WTC11 (cell line): Measurements from ENCODE around the gene TAF1D. TPM values are rescaled to one million over a fixed set of nuclear protein-coding genes. Genes with fewer than 3 reads are reported as not detected.
A peak's percentile ranks its signal among the peaks of the same experiment; 100 is the strongest.

Source experiments
- ATAC-seq: fragments of 200-7000 bp; cut with Tn5 transposase; 2 replicates; pipeline ENCODE4 v1.10.0; 2021; ENCODE audit warnings: mild to moderate bottlenecking, moderate library complexity
- CTCF ChIA-PET: fragments of 300-600 bp; sonication (Branson Sonifier 250); formaldehyde crosslinking; loops from one replicate; lab custom pipeline; 2021; ENCODE audit warnings: antibody characterized with exemption; lab: Charles Lee
- POLR2A ChIA-PET: fragments of 350-600 bp; sonication (Branson Sonifier 250); formaldehyde crosslinking; loops from one replicate; lab custom pipeline; 2021; ENCODE audit warnings: antibody characterized with exemption; lab: Charles Lee
- DNase-seq: peaks from one replicate; pipeline ENCODE4 v3.0.0; 2021; ENCODE audit warnings: low spot score
- H3K27ac Mint-ChIP-seq: 2 replicates; pipeline ENCODE4 v1.8.0; 2021; ENCODE audit warnings: mixed read lengths
- H3K27me3 Mint-ChIP-seq: 2 replicates; pipeline ENCODE4 v1.8.0; 2021; ENCODE audit warnings: low read depth, mild to moderate bottlenecking, moderate library complexity, mixed read lengths
- H3K36me3 Mint-ChIP-seq: 2 replicates; pipeline ENCODE4 v1.8.0; 2021; ENCODE audit warnings: mixed read lengths
- H3K4me1 Mint-ChIP-seq: 2 replicates; pipeline ENCODE4 v1.8.0; 2022; ENCODE audit warnings: mixed read lengths
- H3K4me3 Mint-ChIP-seq: 2 replicates; pipeline ENCODE4 v1.8.0; 2021; ENCODE audit warnings: mild to moderate bottlenecking, moderate library complexity, mixed read lengths
- H3K9me3 Mint-ChIP-seq: 2 replicates; pipeline ENCODE4 v1.8.0; 2021; ENCODE audit warnings: mixed read lengths
- ATF3 ChIP-seq: sonication (generic); formaldehyde crosslinking; conservative IDR thresholded peaks from 2 replicates; pipeline ENCODE4 v1.8.1; 2022; ENCODE audit warnings: mild to moderate bottlenecking, missing genetic modification reagents
- ATF6 ChIP-seq: sonication (generic); formaldehyde crosslinking; IDR thresholded peaks from 2 replicates; pipeline ENCODE4 v1.8.1; 2023; ENCODE audit warnings: mild to moderate bottlenecking, missing genetic modification reagents
- CBFB ChIP-seq: sonication (generic); formaldehyde crosslinking; IDR thresholded peaks from 2 replicates; pipeline ENCODE4 v1.8.1; 2022; ENCODE audit warnings: mild to moderate bottlenecking, low read depth, missing genetic modification reagents
- CTCF ChIP-seq: fragments of 200-600 bp; IDR thresholded peaks from 2 replicates; pipeline ENCODE4 v1.8.0; 2022; ENCODE audit warnings: antibody characterized with exemption
- FOXJ3 ChIP-seq: sonication (generic); formaldehyde crosslinking; IDR thresholded peaks from 2 replicates; pipeline ENCODE4 v1.9.0; 2021; ENCODE audit warnings: missing genetic modification reagents, mild to moderate bottlenecking, borderline replicate concordance
- FOXP1 ChIP-seq: sonication (generic); formaldehyde crosslinking; IDR thresholded peaks from 2 replicates; pipeline ENCODE4 v1.8.0; 2022; ENCODE audit warnings: missing genetic modification reagents, mild to moderate bottlenecking, moderate library complexity, borderline replicate concordance
- GRHL2 ChIP-seq: fragments of 250-450 bp; sonication (Bioruptor Pico); IDR thresholded peaks from 2 replicates; pipeline ENCODE4 v1.8.0; 2022; ENCODE audit warnings: mild to moderate bottlenecking, moderate library complexity; ENCODE audit not compliant: insufficient replicate concordance, severe bottlenecking
- IRF2 ChIP-seq: sonication (generic); formaldehyde crosslinking; IDR thresholded peaks from 2 replicates; pipeline ENCODE4 v1.8.0; 2022; ENCODE audit warnings: low read depth, missing genetic modification reagents, borderline replicate concordance
- JUN ChIP-seq: sonication (generic); formaldehyde crosslinking; IDR thresholded peaks from 2 replicates; pipeline ENCODE4 v1.8.0; 2023; ENCODE audit warnings: mild to moderate bottlenecking, missing genetic modification reagents
- NFE2L1 ChIP-seq: sonication (generic); formaldehyde crosslinking; IDR thresholded peaks from 2 replicates; pipeline ENCODE4 v1.8.1; 2023; ENCODE audit warnings: missing genetic modification reagents
- NR2C2 ChIP-seq: sonication (generic); formaldehyde crosslinking; IDR thresholded peaks from 2 replicates; pipeline ENCODE4 v1.8.0; 2022; ENCODE audit warnings: mild to moderate bottlenecking, missing genetic modification reagents
- OVOL2 ChIP-seq: fragments of 250-450 bp; sonication (Bioruptor Pico); IDR thresholded peaks from 2 replicates; pipeline ENCODE4 v1.9.0; 2021; ENCODE audit warnings: mild to moderate bottlenecking, borderline replicate concordance
- PRRX2 ChIP-seq: fragments of 250-450 bp; sonication (Bioruptor Pico); IDR thresholded peaks from 2 replicates; pipeline ENCODE4 v1.8.0; 2021; ENCODE audit warnings: mild to moderate bottlenecking
- RELA ChIP-seq: sonication (generic); formaldehyde crosslinking; IDR thresholded peaks from 2 replicates; pipeline ENCODE4 v1.8.1; 2022; ENCODE audit warnings: missing genetic modification reagents, mild to moderate bottlenecking, borderline replicate concordance
- SMAD3 ChIP-seq: sonication (generic); formaldehyde crosslinking; IDR thresholded peaks from 2 replicates; pipeline ENCODE4 v1.8.0; 2022; ENCODE audit warnings: missing genetic modification reagents, mild to moderate bottlenecking, borderline replicate concordance
- SMAD4 ChIP-seq: sonication (generic); formaldehyde crosslinking; IDR thresholded peaks from 2 replicates; pipeline ENCODE4 v1.8.0; 2022; ENCODE audit warnings: mild to moderate bottlenecking, missing genetic modification reagents
- TCF7 ChIP-seq: sonication (generic); formaldehyde crosslinking; IDR thresholded peaks from 2 replicates; pipeline ENCODE4 v1.8.0; 2022; ENCODE audit warnings: mild to moderate bottlenecking, low read depth, missing genetic modification reagents, moderate library complexity
- ZNF138 ChIP-seq: sonication (generic); formaldehyde crosslinking; conservative IDR thresholded peaks from 2 replicates; pipeline ENCODE4 v1.8.1; 2022; ENCODE audit warnings: mild to moderate bottlenecking, moderate library complexity, missing genetic modification reagents
- ZNF232 ChIP-seq: sonication (generic); formaldehyde crosslinking; IDR thresholded peaks from 2 replicates; pipeline ENCODE4 v1.8.0; 2022; ENCODE audit warnings: mild to moderate bottlenecking, missing genetic modification reagents
- ZNF416 ChIP-seq: fragments of 250-450 bp; sonication (Bioruptor Pico); IDR thresholded peaks from 2 replicates; pipeline ENCODE4 v1.9.0; 2021; ENCODE audit warnings: mild to moderate bottlenecking, inconsistent platforms
- total RNA-seq: library from RNA; stranded (reverse); gene quantifications from 3 replicates; pipeline ENCODE4 v1.2.3, GENCODE V29; 2021
- TF ChIP-seq, protein P1 (sequence below): sonication (generic); formaldehyde crosslinking; IDR thresholded peaks from 2 replicates; pipeline ENCODE4 v1.8.1; 2022; ENCODE audit warnings: missing genetic modification reagents, borderline replicate concordance
- TF ChIP-seq, protein P2 (sequence below): fragments of 250-450 bp; sonication (Bioruptor Pico); IDR thresholded peaks from 2 replicates; pipeline ENCODE4 v2.1.2; 2022; ENCODE audit warnings: mild to moderate bottlenecking, moderate library complexity
- TF ChIP-seq, protein P3 (sequence below): fragments of 250-450 bp; sonication (Bioruptor Pico); IDR thresholded peaks from 2 replicates; pipeline ENCODE4 v1.9.0; 2021; ENCODE audit warnings: mild to moderate bottlenecking, borderline replicate concordance
- TF ChIP-seq, protein P4 (sequence below): fragments of 250-450 bp; sonication (Bioruptor Pico); IDR thresholded peaks from 2 replicates; pipeline ENCODE4 v1.9.0; 2021; ENCODE audit warnings: mild to moderate bottlenecking

TAF1D gene
- total RNA-seq, 1 experiment from 2014 or later = 223 TPM

DNA sequence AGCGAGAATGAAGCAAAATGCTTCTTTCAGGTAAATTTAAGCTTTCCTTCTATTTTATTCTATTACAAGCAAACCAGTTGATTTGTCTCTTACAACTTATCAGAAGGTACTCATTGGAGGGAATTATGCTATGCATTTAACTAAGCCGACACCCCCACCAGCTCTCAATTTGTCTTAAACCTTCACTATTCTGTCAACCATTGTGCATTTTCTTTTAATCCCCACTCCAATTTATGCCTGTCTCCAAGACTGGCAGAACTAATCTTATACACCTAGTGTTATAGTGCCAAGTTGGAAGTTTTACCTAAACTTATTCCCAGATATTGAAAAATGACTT lies 12.5 kb downstream of the TAF1D start (continued):
- TF ChIP-seq ATF6 (CRISPR knock-in tag) = no peak
- TF ChIP-seq, protein P1, sequence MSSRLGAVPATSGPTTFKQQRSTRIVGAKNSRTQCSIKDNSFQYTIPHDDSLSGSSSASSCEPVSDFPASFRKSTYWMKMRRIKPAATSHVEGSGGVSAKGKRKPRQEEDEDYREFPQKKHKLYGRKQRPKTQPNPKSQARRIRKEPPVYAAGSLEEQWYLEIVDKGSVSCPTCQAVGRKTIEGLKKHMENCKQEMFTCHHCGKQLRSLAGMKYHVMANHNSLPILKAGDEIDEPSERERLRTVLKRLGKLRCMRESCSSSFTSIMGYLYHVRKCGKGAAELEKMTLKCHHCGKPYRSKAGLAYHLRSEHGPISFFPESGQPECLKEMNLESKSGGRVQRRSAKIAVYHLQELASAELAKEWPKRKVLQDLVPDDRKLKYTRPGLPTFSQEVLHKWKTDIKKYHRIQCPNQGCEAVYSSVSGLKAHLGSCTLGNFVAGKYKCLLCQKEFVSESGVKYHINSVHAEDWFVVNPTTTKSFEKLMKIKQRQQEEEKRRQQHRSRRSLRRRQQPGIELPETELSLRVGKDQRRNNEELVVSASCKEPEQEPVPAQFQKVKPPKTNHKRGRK (CRISPR knock-in tag) = no peak
- no peak for TF ChIP-seq ZNF232 (CRISPR knock-in tag)

GRCh38 chr11:93727985-93728791 lies 13.1 kb downstream of the TAF1D start:
- H3K4me3 Mint-ChIP-seq = no peak overlapping the region
- H3K9me3 Mint-ChIP-seq = no peaks in the 10 kb centered on the region
- ATAC-seq (peak; percentile 8), DNase-seq (no peak)
- peaks cover 76% of the 10 kb centered on the region for H3K36me3 Mint-ChIP-seq
- H3K4me1 Mint-ChIP-seq = no peaks in the 10 kb centered on the region
- CTCF ChIA-PET = no interaction called here
- peak overlapping the region; percentile 93 for H3K27ac Mint-ChIP-seq
- POLR2A ChIA-PET = interaction anchor here (0.7 to 2.4 kb wide), 3 partner anchors 12 to 56 kb away, joined by 3 to 15 read pairs (median 7); partner anchors contain the start of genes C11orf54, MED17 and TAF1D
- H3K27me3 Mint-ChIP-seq = no peaks in the 10 kb centered on the region
- TF ChIP-seq PRRX2 (CRISPR knock-in tag) (peak; percentile 75; the same call in 1 of the 2 replicates), FOXP1 (no peak), SMAD4 (CRISPR knock-in tag) (no peak), TCF7 (CRISPR knock-in tag) (no peak), ZNF416 (CRISPR knock-in tag) (peak; percentile 64; the same call in 1 of the 2 replicates), NR2C2 (CRISPR knock-in tag) (no peak), NFE2L1 (CRISPR knock-in tag) (no peak), OVOL2 (no peak), SMAD3 (CRISPR knock-in tag) (no peak), ZNF232 (CRISPR knock-in tag) (no peak), ZNF138 (no peak), RELA (CRISPR knock-in tag) (no peak), CBFB (CRISPR knock-in tag) (no peak), IRF2 (no peak), GRHL2 (no peak), CTCF (no peak), ATF3 (no peak), FOXJ3 (CRISPR knock-in tag) (no peak), JUN (CRISPR knock-in tag) (no peak)
- TF ChIP-seq, protein P2, sequence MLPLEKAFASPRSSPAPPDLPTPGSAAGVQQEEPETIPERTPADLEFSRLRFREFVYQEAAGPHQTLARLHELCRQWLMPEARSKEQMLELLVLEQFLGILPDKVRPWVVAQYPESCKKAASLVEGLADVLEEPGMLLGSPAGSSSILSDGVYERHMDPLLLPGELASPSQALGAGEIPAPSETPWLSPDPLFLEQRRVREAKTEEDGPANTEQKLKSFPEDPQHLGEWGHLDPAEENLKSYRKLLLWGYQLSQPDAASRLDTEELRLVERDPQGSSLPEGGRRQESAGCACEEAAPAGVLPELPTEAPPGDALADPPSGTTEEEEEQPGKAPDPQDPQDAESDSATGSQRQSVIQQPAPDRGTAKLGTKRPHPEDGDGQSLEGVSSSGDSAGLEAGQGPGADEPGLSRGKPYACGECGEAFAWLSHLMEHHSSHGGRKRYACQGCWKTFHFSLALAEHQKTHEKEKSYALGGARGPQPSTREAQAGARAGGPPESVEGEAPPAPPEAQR = no peak
- TF ChIP-seq, protein P3, sequence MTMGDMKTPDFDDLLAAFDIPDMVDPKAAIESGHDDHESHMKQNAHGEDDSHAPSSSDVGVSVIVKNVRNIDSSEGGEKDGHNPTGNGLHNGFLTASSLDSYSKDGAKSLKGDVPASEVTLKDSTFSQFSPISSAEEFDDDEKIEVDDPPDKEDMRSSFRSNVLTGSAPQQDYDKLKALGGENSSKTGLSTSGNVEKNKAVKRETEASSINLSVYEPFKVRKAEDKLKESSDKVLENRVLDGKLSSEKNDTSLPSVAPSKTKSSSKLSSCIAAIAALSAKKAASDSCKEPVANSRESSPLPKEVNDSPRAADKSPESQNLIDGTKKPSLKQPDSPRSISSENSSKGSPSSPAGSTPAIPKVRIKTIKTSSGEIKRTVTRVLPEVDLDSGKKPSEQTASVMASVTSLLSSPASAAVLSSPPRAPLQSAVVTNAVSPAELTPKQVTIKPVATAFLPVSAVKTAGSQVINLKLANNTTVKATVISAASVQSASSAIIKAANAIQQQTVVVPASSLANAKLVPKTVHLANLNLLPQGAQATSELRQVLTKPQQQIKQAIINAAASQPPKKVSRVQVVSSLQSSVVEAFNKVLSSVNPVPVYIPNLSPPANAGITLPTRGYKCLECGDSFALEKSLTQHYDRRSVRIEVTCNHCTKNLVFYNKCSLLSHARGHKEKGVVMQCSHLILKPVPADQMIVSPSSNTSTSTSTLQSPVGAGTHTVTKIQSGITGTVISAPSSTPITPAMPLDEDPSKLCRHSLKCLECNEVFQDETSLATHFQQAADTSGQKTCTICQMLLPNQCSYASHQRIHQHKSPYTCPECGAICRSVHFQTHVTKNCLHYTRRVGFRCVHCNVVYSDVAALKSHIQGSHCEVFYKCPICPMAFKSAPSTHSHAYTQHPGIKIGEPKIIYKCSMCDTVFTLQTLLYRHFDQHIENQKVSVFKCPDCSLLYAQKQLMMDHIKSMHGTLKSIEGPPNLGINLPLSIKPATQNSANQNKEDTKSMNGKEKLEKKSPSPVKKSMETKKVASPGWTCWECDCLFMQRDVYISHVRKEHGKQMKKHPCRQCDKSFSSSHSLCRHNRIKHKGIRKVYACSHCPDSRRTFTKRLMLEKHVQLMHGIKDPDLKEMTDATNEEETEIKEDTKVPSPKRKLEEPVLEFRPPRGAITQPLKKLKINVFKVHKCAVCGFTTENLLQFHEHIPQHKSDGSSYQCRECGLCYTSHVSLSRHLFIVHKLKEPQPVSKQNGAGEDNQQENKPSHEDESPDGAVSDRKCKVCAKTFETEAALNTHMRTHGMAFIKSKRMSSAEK (CRISPR knock-in tag) = peak; percentile 91
- TF ChIP-seq, protein P4, sequence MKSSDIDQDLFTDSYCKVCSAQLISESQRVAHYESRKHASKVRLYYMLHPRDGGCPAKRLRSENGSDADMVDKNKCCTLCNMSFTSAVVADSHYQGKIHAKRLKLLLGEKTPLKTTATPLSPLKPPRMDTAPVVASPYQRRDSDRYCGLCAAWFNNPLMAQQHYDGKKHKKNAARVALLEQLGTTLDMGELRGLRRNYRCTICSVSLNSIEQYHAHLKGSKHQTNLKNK (CRISPR knock-in tag) = 0 out of 2 replicates have a peak, but pooled peaks have one; percentile 34
